Osteocyte (in vitro differentiated cells): ENCODE data around the gene PEDS1. TPM values are rescaled to one million over a fixed set of nuclear protein-coding genes. Genes with fewer than 3 reads are reported as not detected.

Experiments used
- DNase-seq: peaks from one replicate; pipeline ENCODE4 v3.0.0; 2021; ENCODE audit warnings: mixed read lengths; ENCODE audit not compliant: unreplicated experiment; ENCODE audit errors: extremely low spot score
- H3K27ac Mint-ChIP-seq: one replicate; pipeline ENCODE4 v1.8.0; 2021; ENCODE audit warnings: mild to moderate bottlenecking, mixed read lengths; ENCODE audit not compliant: unreplicated experiment
- H3K27me3 Mint-ChIP-seq: one replicate; pipeline ENCODE4 v1.8.0; 2021; ENCODE audit warnings: mixed read lengths; ENCODE audit not compliant: unreplicated experiment
- H3K36me3 Mint-ChIP-seq: one replicate; pipeline ENCODE4 v1.8.0; 2021; ENCODE audit warnings: mixed read lengths; ENCODE audit not compliant: unreplicated experiment
- H3K4me1 Mint-ChIP-seq: one replicate; pipeline ENCODE4 v1.8.0; 2021; ENCODE audit warnings: mixed read lengths; ENCODE audit not compliant: unreplicated experiment
- H3K4me3 Mint-ChIP-seq: one replicate; pipeline ENCODE4 v1.8.0; 2021; ENCODE audit warnings: mild to moderate bottlenecking, moderate library complexity, mixed read lengths; ENCODE audit not compliant: unreplicated experiment
- H3K9me3 Mint-ChIP-seq: one replicate; pipeline ENCODE4 v1.8.0; 2021; ENCODE audit warnings: mixed read lengths; ENCODE audit not compliant: unreplicated experiment
- CTCF ChIP-seq: fragments of 200-600 bp; sonication (generic); IDR thresholded peaks from 2 replicates; pipeline ENCODE4 v1.5.0; 2021; ENCODE audit warnings: antibody characterized with exemption, mild to moderate bottlenecking, moderate library complexity
- total RNA-seq: library from RNA; stranded (reverse); gene quantifications from 2 replicates; pipeline ENCODE4 v1.2.1, GENCODE V29; 2021

Gene PEDS1
- total RNA-seq, 1 donor from 2014 or later, result 61.2 TPM

GRCh38 chr20:50189681-50190250 is 36.2 kb upstream of the PEDS1 start:
- Mint-ChIP-seq H3K4me3 (peak overlapping the region; percentile 29), H3K36me3 (peaks cover 17% of the 10 kb centered on the region), H3K4me1 (peaks cover 29% of the 10 kb centered on the region), H3K27me3 (peaks cover 8% of the 10 kb centered on the region), H3K9me3 (no peaks in the 10 kb centered on the region), H3K27ac (peak overlapping the region; percentile 38)
- DNase-seq, result no peak
- TF ChIP-seq CTCF, result no peak

DNA sequence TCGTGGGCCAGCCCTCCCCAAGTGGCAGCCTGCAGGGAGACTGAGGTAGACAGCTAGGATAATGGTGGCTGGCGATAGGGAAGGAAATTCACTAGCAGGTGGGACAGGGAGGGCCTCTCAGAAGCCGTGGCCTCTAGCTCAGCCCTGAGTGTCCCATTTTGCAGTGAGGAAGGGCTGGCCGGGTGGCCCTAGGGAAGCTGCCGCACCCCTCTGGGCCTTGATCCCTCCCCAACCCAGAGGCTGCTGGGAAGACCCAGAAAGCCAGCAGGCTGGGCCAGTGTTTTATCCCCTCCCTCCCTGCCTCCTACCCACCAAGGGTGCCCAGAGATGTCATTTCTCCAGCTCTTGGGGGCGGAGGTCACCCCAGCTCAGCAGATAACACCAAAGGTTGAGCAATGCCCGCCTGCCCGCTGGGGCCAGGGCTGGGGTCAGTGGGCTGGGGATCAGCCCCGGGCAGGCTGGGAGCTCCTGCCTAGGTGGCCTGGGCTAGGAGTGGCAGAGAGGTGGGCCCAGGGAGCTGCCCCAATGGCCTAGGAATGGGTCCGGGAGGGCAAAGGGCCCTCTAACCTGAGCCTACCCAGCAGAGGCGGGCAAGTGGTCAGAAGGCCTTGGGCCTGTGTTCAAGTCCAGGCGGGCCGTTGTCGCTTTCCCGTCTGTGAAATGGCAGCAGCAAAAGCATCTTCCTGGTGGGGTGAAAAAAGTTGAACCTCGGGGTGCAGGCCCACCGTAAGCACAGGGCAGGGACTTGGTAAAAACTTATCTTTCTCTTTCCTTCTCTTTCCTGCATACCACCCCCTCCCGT is 35.6 kb upstream of the PEDS1 start:
- TF ChIP-seq CTCF, result no peak
- Mint-ChIP-seq H3K27me3 (peaks cover 11% of the 10 kb centered on the region), H3K27ac (no peak overlapping the region), H3K4me3 (no peak overlapping the region), H3K4me1 (peaks cover 23% of the 10 kb centered on the region), H3K9me3 (no peaks in the 10 kb centered on the region), H3K36me3 (peaks cover 14% of the 10 kb centered on the region)
- no peak for DNase-seq

DNA sequence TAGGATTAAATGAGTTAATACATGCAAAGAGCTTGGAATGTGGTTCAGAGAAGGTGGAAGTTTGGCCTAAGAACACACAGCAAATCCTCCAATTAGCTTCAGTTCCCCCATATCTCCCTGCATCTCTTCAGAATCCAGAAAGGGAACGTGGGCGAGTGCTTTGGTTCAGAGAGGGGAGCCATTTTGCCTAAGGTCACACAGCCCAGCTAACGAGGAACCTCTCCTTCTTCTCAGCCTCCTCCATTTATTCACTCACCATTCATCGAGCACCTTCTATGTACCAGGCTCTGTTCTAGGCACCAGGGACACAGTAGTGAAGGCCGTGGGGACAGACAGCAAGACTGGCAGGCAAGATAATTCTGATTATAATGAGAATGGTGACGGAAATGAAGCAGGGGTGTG is 34.8 kb upstream of the PEDS1 start:
- peaks cover 15% of the 10 kb centered on the region for H3K4me1 Mint-ChIP-seq
- H3K36me3 Mint-ChIP-seq, result peaks cover 9% of the 10 kb centered on the region
- peaks cover 11% of the 10 kb centered on the region for H3K27me3 Mint-ChIP-seq
- no peak for TF ChIP-seq CTCF
- no peak overlapping the region for H3K27ac Mint-ChIP-seq
- H3K4me3 Mint-ChIP-seq, result no peak overlapping the region
- DNase-seq, result no peak
- no peaks in the 10 kb centered on the region for H3K9me3 Mint-ChIP-seq

DNA sequence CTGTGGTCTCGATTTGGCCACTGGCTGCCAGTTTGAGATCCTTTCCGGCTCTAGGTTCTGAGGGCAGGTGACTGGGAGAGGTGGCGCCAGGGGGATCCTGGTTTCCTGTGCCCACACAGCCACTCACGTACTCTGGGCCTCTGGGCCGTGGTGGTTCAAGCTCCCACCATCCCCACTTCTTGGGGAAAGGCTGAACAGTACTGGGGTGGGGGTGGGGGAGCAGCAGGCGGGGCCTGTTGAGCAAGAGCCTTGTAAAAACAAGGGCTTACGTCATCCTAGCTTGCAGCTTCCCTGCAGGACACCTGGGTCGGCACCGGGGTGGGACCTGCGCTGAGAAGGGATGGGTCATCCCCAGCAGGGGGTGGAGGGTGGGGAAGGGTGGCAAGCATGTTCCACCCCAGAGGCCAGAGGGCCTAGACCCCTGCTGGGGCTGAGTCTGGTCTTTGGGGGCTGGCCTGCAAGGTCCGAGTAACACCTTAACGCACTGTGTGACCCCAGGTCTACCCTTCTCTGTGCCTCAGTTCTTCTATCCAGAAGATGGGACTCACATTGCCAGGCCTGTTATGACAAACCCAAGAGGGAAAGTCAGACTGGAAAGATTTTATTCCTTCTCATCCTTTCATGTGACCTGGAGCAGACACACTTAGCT is 34.0 kb upstream of the PEDS1 start:
- no peak overlapping the region for H3K4me3 Mint-ChIP-seq
- TF ChIP-seq CTCF, result no peak
- H3K36me3 Mint-ChIP-seq, result peaks cover 4% of the 10 kb centered on the region
- H3K4me1 Mint-ChIP-seq, result peaks cover 10% of the 10 kb centered on the region
- H3K27me3 Mint-ChIP-seq, result peaks cover 11% of the 10 kb centered on the region
- DNase-seq, result no peak
- no peaks in the 10 kb centered on the region for H3K9me3 Mint-ChIP-seq
- peak overlapping the region; percentile 7 for H3K27ac Mint-ChIP-seq

- TF ChIP-seq CTCF, result no peak
- Mint-ChIP-seq H3K27ac (no peak overlapping the region), H3K9me3 (no peaks in the 10 kb centered on the region), H3K36me3 (no peaks in the 10 kb centered on the region), H3K4me1 (peaks cover 10% of the 10 kb centered on the region), H3K27me3 (peaks cover 11% of the 10 kb centered on the region), H3K4me3 (no peak overlapping the region)
- DNase-seq, result no peak
Measured at GRCh38 chr20:50186987-50187402, 33.5 kb upstream of the PEDS1 start.
